WI38 (cell line): ENCODE data around the gene NAV2.
A peak's percentile ranks its signal among the peaks of the same experiment; 100 is the strongest.

Experiments
- H3K4me3 ChIP-seq: 2 replicates; pipeline ENCODE4 v1.5.1; 2011; ENCODE audit warnings: low read depth, mild to moderate bottlenecking, control low read depth, low read length
- CTCF ChIP-seq: IDR thresholded peaks from 2 replicates; pipeline ENCODE4 v1.5.1; 2012; ENCODE audit warnings: low read depth, mild to moderate bottlenecking, control low read depth, low read length

NAV2 gene

DNA sequence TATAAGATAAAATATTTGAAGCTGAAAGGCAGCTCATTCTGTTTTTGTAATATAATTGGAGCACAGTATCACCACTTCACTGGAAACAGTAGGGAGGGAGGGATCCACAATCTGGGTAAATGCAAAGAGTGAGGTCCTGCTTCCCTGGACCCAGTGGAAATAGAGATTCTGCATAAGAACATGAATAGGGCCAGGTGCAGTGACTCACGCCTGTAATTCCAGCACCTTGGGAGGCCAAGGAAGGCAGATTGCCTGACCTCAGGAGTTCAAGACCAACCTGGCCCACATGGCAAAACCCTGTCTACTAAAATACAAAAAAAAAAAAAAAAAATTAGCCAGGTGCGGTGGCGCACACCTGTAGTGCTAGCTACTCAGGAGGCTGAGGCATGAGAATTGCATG, 303.9 kb downstream of the NAV2 start:
- TF ChIP-seq CTCF, result no peak
- no peak overlapping the region for H3K4me3 ChIP-seq

GRCh38 chr11:20017320-20017719, 304.7 kb downstream of the NAV2 start:
- H3K4me3 ChIP-seq, result no peak overlapping the region
- TF ChIP-seq CTCF, result no peak

DNA sequence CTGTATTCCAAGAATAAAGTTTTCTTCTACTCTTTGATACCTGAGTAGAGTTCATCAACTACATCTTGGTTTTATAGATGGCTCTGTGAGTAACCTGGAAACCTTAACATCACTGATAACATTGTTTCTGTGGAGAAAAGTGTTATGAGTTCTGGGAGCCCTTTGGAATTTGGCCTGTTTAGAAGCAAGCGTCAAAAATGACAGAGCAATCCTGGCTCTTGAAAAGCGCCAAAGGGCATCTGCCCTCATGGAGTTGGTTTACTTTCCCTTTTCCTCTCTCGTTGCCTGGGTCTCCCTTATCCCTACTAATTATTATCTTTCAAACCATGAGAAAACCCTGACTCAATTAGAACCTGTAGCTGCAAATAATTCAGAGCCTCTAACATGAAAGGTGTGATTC, 307.6 kb downstream of the NAV2 start:
- no peak for TF ChIP-seq CTCF
- H3K4me3 ChIP-seq, result no peak overlapping the region

- H3K4me3 ChIP-seq, result no peak overlapping the region
- TF ChIP-seq CTCF, result no peak
These were observed 308.1 kb downstream of the NAV2 start for GRCh38 chr11:20020716-20021115.

DNA sequence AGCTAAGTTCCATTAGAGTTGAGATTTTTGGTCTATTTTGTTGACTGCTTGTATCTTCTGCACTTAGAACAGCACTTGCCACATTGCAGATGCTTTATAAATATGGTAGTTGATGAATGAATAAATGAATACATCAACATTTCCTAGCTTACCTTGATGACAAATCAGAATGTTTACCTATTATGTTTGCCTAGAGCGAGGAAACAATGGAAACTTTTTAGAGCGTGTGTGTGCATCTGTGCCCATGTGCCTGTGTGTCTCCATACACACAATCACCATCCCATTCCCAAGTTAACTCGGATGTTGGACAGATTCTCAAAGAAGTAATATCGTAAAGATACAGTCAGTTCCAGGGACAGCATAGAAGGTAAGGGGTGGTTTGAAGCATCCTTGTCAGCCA, 308.6 kb downstream of the NAV2 start:
- TF ChIP-seq CTCF, result no peak
- no peak overlapping the region for H3K4me3 ChIP-seq

- TF ChIP-seq CTCF, result no peak
- no peak overlapping the region for H3K4me3 ChIP-seq
These were observed 309.2 kb downstream of the NAV2 start for GRCh38 chr11:20021771-20022362.

DNA sequence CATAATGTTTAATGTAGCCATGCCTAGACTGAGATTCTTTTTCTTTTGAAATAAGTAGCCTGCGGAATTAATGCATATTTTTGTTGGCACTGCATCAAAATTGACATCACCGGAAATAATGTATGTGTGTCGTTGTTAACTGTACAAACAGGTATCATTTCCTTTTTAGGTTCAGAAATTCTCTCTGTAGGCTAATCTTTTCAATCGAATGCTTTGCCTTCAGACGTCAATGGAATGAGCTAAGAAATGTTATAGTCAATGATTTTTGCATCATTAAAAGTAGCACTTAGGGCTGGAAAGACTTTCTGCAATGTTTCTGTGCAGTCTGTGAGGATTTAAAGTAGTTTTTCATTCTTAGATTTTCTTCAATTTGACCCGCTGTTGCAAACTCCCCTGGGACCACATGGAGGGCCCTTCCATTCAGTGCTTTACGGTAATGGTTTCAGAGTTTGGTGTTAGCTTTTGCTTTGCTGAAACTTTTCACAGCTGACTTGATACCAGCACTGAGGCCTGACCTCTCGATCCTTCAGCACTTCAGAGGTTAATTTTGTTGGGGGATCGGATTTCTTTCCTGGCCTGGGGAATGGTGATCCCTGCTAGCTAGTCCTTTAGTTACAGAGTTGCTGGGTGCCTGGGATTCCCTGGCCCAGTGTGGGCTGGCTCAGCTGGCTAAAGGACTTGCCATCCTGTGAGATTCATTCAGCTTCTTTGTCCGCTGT, 309.9 kb downstream of the NAV2 start:
- peak overlapping the region; percentile 20; the same call in 1 of the 2 replicates for H3K4me3 ChIP-seq
- no peak for TF ChIP-seq CTCF
